OCI-LY3 (cell line): ENCODE results near the gene ANXA1.

Source experiments
- EZH2phosphoT487 ChIP-seq: fragments of 200-600 bp; shearing (Covaris generic); IDR thresholded peaks from 2 replicates; pipeline ENCODE4 v1.6.1; 2018; ENCODE audit warnings: antibody characterized with exemption, mixed run types, low read depth
- TF ChIP-seq, protein P1 (sequence below): fragments of 200-600, 300-600 bp; sonication (generic); IDR thresholded peaks from 2 replicates; pipeline ENCODE4 v1.5.1; 2014; ENCODE audit warnings: antibody characterized with exemption, low read length, low read depth

DNA sequence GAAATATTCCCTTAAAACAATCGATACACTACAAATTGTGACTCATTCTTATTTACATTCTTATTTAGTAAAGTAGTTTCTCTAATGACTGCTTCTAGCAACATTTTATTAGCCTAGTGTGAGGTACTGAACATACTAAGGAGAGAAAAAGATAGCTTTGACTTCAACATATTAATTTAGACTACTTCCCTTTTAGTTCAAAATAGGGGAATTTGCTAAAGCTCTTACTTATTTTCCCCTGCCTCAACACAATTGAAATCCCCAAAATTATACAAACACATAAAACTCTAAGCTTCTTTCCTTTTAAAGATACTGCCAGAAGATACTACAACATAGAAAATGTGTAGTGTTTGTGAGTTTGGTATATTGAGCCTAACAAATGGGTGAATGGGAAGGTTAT is 55.2 kb downstream of the ANXA1 start:
- TF ChIP-seq, protein P1, sequence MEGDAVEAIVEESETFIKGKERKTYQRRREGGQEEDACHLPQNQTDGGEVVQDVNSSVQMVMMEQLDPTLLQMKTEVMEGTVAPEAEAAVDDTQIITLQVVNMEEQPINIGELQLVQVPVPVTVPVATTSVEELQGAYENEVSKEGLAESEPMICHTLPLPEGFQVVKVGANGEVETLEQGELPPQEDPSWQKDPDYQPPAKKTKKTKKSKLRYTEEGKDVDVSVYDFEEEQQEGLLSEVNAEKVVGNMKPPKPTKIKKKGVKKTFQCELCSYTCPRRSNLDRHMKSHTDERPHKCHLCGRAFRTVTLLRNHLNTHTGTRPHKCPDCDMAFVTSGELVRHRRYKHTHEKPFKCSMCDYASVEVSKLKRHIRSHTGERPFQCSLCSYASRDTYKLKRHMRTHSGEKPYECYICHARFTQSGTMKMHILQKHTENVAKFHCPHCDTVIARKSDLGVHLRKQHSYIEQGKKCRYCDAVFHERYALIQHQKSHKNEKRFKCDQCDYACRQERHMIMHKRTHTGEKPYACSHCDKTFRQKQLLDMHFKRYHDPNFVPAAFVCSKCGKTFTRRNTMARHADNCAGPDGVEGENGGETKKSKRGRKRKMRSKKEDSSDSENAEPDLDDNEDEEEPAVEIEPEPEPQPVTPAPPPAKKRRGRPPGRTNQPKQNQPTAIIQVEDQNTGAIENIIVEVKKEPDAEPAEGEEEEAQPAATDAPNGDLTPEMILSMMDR, result no peak
- TF ChIP-seq EZH2phosphoT487, result no peak
